RPMI7951 (cell line): ENCODE measurements around the gene NPHP4. TPM values are rescaled to one million over a fixed set of nuclear protein-coding genes. Genes with fewer than 3 reads are reported as not detected.

Experiments
- DNase-seq: peaks from one replicate; pipeline ENCODE4 v3.0.0-alpha.2; 2012; ENCODE audit warnings: low read depth
- total RNA-seq: library from RNA; depleted of rRNA; stranded (reverse); fragments of >200 nt; shearing (Covaris generic); gene quantifications from 2 replicates; pipeline ENCODE4 v1.2.3, GENCODE V29; 2014

Gene NPHP4
- total RNA-seq, 1 experiment from 2014 or later = 5.6 TPM

DNA sequence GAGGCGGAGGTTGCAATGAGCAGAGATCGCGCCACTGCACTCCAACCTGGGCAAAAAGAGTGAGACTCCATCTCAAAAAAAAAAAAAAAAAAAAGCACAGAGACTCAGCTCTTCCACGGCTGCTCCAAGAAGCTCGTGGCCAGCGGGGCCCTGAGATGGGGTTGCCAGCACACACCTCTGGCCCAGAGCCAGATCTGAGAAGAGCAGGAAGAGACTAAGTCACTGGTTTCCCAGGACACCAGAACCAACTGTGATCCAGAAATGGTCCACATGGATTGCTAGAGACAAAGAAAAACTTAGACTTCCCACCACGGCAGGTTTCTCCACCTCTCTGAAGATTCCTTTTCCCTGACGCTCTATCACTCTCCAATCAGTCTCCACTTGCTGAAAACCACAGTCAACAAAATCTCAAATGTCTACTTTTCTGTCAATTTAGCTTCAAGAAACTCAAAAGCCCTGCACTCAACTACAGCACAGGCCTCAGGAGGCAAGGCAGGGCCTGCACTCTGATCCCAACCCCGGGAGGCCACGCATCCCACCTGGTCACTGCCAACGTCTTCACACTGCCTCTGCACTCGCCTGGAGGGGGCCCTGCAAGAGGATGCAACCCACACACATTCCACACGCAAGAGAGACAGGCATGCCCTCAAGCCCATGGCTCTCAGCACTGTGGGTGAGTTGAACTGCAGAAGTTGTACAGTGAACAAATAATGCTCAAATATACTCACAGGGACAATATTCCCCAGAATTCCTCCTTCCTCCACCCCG lies 79.0 kb downstream of the NPHP4 start:
- no peak for DNase-seq

GRCh38 chr1:5911871-5912271 lies 80.4 kb downstream of the NPHP4 start:
- DNase-seq = no peak

DNA sequence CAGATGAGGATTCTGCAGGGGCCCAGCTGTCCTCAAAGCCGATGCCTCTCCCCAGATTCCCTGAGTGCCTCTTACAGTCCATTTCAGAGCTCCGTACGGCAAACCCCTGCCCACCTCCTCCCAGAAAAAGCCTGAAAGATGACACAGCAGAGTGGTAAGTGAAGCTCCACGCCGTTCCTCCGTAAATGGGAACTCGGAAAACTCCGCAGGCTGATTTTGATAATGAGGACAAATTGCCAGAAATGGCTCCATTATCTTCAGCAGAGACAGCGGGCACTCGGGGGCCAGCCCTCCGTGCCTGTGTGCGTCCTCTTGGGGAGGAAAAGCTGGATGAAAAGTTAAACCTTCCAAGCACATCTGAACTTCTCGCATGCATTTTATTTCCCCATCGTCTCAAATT lies 81.1 kb downstream of the NPHP4 start:
- DNase-seq = no peak

- no peak for DNase-seq
Observed at GRCh38 chr1:5910666-5911065, 81.6 kb downstream of the NPHP4 start.

DNA sequence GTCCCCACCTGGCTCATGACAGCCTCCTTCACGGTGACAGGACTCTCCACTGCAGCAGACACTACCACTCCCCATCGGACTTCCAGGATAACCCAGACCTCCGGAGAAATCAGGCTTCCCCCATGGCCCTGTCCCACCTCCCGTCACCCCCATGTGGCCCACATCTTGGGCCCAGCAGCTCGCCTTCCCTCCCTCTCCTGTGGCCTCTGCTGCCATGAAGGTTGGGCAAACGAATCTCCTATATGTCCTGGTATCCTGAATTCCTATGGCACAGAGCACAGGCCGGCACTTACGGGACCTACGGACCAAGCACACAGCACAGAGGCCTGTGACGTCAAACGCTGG lies 82.0 kb downstream of the NPHP4 start:
- no peak for DNase-seq

GRCh38 chr1:5909576-5910275 lies 82.5 kb downstream of the NPHP4 start:
- DNase-seq = no peak

DNA sequence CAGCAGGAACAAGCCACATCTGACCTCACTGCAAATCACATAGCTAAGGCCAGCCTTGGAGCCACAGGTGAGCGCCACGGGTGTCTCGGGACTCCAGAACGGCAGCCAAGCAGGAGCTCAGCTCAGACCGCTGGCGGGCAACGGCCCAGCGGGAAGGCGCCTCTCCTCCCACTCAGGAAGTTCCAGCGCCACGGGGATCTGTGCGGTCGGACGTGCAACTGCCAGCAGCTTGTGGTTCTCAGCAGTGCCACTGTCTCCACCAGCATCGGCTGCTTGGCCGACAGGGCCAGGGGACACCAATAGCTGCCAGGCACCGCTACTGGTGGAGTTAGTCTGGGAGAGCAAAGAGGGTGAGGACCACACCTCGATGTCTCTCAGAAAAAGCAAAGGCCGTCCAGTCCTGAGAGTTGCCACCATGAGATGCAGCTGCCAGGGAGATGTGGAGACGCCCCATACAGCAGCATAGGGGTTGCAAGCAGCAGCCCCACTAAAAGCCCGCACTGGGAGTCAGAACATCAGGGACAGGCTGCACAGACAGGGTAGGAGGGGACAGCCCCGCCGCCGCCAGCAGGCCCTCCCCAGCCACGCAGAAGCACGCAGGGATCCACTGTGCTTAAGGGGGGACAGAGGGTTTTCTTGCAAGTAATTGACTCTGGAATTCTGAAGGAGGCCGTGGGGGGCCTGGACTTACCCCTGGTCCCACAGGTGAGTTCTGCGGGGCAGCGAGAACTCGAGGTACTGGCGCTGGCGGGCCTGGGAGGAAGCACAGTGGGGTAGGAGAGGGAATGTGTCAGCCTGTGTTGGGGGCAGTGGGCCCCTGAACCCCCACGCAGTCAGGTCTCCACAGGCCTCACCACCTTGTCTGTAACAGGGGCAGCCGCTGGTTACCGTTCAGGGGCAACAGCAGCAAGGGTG lies 83.5 kb downstream of the NPHP4 start:
- no peak for DNase-seq

- DNase-seq = no peak
Observed at GRCh38 chr1:5907966-5908365, 84.3 kb downstream of the NPHP4 start.

- no peak for DNase-seq
Observed at GRCh38 chr1:5907386-5907785, 84.8 kb downstream of the NPHP4 start.

GRCh38 chr1:5906966-5907365 lies 85.3 kb downstream of the NPHP4 start:
- no peak for DNase-seq

GRCh38 chr1:5906116-5906515 lies 86.1 kb downstream of the NPHP4 start:
- DNase-seq = no peak

DNA sequence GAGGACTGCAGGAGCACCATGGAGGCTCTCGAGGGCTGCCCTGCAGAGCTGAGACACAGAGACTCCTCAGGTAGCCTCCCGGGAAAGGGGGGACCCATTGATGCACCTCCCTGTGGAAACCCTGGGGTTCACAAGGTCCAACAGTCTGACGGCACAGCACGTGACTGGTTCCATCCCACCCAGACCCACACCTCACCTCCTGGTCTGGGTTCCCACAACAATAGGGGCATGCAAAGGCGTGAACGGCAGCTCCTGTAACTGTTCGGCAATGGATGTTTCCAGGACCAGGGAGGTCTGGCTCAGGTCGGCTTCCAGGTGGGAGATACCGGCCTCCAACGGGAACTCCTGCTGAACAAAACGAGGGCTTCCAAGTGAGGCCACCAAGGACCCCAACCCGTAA lies 86.8 kb downstream of the NPHP4 start:
- no peak for DNase-seq

- DNase-seq = no peak
Observed at GRCh38 chr1:5904551-5904950, 87.7 kb downstream of the NPHP4 start.

GRCh38 chr1:5903680-5904079 lies 88.5 kb downstream of the NPHP4 start:
- DNase-seq = no peak

DNA sequence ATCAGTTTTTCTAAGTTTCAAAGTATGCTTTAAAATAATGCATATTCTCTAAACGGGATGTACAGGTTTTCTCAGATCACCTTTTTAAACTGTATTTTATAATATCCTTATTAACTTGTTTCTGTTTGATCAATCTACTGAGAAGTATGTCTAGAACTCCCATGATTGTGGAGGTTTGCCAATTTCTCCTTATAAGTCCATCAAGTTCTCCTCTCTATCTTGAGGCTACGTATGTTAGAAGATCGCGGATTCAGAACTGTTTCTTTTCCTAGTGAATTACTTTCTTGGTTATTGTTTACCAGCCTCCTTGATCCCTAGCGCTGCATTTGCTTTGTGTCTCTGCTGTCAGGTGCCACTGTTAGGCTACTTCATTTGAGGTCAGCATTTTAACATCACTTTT lies 89.2 kb downstream of the NPHP4 start:
- no peak for DNase-seq

GRCh38 chr1:5901841-5902240 lies 90.4 kb downstream of the NPHP4 start:
- DNase-seq = no peak

DNA sequence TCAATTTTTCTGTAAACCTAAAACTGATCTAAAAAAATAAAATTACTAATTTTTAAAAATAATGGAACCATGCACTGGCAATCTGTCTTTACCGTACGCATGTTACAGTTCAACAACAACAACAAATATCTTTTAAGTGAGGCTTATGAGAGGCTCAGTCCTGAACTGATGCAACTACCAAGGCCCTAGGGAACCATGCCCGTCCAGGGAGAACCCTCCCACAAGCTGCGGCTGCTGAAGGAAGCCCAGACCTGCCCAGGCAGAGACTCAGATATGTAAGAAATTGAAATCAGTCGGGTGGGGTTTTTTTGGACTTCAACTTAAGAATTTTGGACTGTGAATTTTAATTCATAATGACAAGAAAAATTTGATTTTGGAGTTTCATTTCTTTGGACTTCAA lies 91.1 kb downstream of the NPHP4 start:
- DNase-seq = no peak

GRCh38 chr1:5898266-5898665 lies 94.0 kb downstream of the NPHP4 start:
- DNase-seq = no peak

DNA sequence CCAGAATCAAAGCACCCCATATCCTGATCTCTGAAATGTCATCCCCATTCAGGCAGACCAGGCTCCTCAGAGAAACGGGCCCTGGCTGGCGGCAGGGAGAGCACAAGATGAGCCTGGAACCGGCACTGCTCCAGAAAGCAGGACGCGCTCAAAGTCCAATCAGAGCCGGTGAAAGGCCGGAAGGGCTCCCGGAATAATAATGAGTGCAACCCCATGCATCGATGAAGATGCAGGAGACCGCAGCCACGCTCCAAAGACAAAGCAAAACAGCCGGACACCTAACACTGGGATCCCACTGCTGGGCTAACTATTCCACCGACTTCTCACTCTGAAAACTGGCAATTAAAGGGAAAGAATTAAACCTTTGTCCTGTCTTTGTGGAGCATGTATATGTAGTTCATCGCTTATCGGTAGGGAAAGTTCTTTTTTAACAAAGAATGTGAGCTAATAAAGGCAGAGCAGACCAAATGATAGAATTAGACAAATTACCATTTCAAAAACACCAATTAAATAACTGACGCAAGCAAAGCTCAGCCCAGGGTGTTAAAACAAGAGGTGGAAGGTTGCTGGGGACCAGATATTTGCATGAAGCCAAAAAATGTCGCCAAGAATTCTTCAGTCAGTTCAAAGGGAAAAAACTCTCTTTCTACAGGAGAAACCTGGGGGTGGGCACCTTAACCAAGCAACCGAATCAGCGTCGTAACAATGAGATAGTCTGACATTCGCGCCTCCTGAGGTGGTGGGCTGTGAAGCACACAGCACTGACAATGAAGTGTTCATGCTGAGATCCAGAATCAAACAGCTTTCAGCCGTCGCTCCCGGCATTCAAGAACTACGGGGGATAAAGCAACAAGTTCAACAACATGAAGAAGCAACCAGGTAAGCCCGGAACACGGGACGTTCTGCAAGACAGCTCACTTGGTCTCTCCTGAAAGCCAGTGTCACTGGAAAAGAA lies 95.2 kb downstream of the NPHP4 start:
- no peak for DNase-seq

GRCh38 chr1:5895446-5896406 lies 96.5 kb downstream of the NPHP4 start:
- no peak for DNase-seq
